ENCODE data around the gene CREB3L1.

- TF ChIP-seq CTCF (IDR thresholded peaks at IDR 0.05) (no peak), POLR2A (IDR thresholded peaks at IDR 0.05) (no peak), EP300 (IDR thresholded peaks at IDR 0.05) (no peak)
Observed at GRCh38 chr11:46347637-46348311, 70.3 kb downstream of the CREB3L1 start.

All from upper lobe of left lung (tissue), 4 donors.